HepG2 (cell line): ENCODE data around the gene TAF9B. TPM values are rescaled to one million over a fixed set of nuclear protein-coding genes. Genes with fewer than 3 reads are reported as not detected.

Experiments used
- ATAC-seq: fragments of 200-7000 bp; cut with Tn5 transposase; 3 replicates; pipeline ENCODE4 v1.9.1; 2020; ENCODE audit warnings: mild to moderate bottlenecking, moderate library complexity
- BruUV-seq: library from RNA; stranded (reverse); fragments of 400-500 nt; replicated peaks from 2 replicates; lab custom pipeline; 2021; lab: Mats Ljungman, UMichigan
- CTCF ChIA-PET: fragments of 300-600 bp; formaldehyde crosslinking; extraction: SDS; loops from one replicate; lab custom pipeline; 2021; ENCODE audit warnings: low total read pairs, inconsistent platforms, low intra/inter-chr PET ratio; lab: Yijun Ruan, JAX
- POLR2A ChIA-PET: fragments of 350-600 bp; sonication (Branson Sonifier 250); formaldehyde crosslinking; loops from one replicate; lab custom pipeline; 2020; ENCODE audit warnings: antibody characterized with exemption, inconsistent platforms; lab: Yijun Ruan, JAX
- DNase-seq: peaks from one replicate; pipeline ENCODE4 v3.0.0-alpha.2; 2015; ENCODE audit warnings: low spot score
- FAIRE-seq: peaks from 3 replicates; lab custom pipeline; 2011; peaks lifted over from hg19 to GRCh38; lab: Jason Lieb, UNC
- H2AFZ ChIP-seq: one replicate; pipeline ENCODE4 v1.6.1; 2011; ENCODE audit warnings: low read length, inconsistent platforms
- H3K27ac ChIP-seq: fragments of 300-600 bp; 3 replicates; pipeline ENCODE4 v1.8.0; 2011; ENCODE audit warnings: mixed run types, mild to moderate bottlenecking, mixed read lengths, low read length, inconsistent platforms; ENCODE audit not compliant: insufficient read depth; ENCODE audit errors: extremely low read length
- H3K27me3 ChIP-seq, 2 experiments: fragments of 200-600 bp in 1 of 2; 2 replicates in 1 of 2; 3 replicates in 1 of 2; pipeline versions ENCODE4 v1.6.0 to v1.8.0; 2011; ENCODE audit warnings: low read length in 2 of 2, mild to moderate bottlenecking in 2 of 2, moderate library complexity in 2 of 2, inconsistent platforms in 1 of 2; ENCODE audit not compliant: insufficient read depth in 2 of 2, control insufficient read depth in 1 of 2
- H3K36me3 ChIP-seq, 2 experiments: fragments of 200-600 bp in 1 of 2; replicated peaks in 1 of 2; 2 replicates in 1 of 2; 3 replicates in 1 of 2; pipeline versions ENCODE4 v1.5.1 to v1.8.0; 2011; ENCODE audit warnings: low read length in 2 of 2, inconsistent platforms in 1 of 2; ENCODE audit not compliant: insufficient read depth in 2 of 2, control insufficient read depth in 1 of 2
- H3K4me1 ChIP-seq: 2 replicates; pipeline ENCODE4 v1.5.1; 2012; ENCODE audit warnings: low read length, inconsistent platforms; ENCODE audit not compliant: insufficient read depth
- H3K4me2 ChIP-seq: 2 replicates; pipeline ENCODE4 v1.6.0; 2011; ENCODE audit warnings: low read depth, low read length, inconsistent platforms
- H3K4me3 ChIP-seq, 3 experiments: fragments of 200-600 bp in 1 of 3; sonication (generic), shearing (Covaris generic) in 1 of 3; replicated peaks in 1 of 3; 2 replicates each; pipeline ENCODE4 v1.5.1; 2011 to 2016; ENCODE audit warnings: low read length in 3 of 3, inconsistent platforms in 2 of 3, low read depth in 2 of 3, mild to moderate bottlenecking in 2 of 3, control low read depth in 1 of 3, mixed read lengths in 1 of 3; ENCODE audit not compliant: insufficient read depth in 1 of 3
- H3K79me2 ChIP-seq: one replicate; pipeline ENCODE4 v1.6.1; 2011; ENCODE audit warnings: low read length, inconsistent platforms; ENCODE audit not compliant: insufficient read depth
- H3K9ac ChIP-seq: 2 replicates; pipeline ENCODE4 v1.6.0; 2011; ENCODE audit warnings: mild to moderate bottlenecking, low read depth, low read length, inconsistent platforms; ENCODE audit not compliant: insufficient read depth
- H3K9me3 ChIP-seq: 2 replicates; pipeline ENCODE4 v1.5.1; 2012; ENCODE audit warnings: mild to moderate bottlenecking, low read length
- H4K20me1 ChIP-seq: 2 replicates; pipeline ENCODE4 v1.6.0; 2011; ENCODE audit warnings: inconsistent platforms, mild to moderate bottlenecking, low read length, moderate library complexity; ENCODE audit not compliant: insufficient read depth
- CEBPB ChIP-seq: IDR thresholded peaks from 2 replicates; pipeline ENCODE4 v1.6.1; 2011; ENCODE audit warnings: low read depth, low read length, improper control_type of control experiment, borderline replicate concordance
- MAFK ChIP-seq, 2 experiments: IDR thresholded peaks in 1 of 2; conservative IDR thresholded peaks in 1 of 2; 2 replicates each; pipeline ENCODE4 v1.6.1; 2011; ENCODE audit warnings: improper control_type of control experiment in 2 of 2, low read length in 2 of 2
- MYPOP ChIP-seq: sonication (generic); formaldehyde crosslinking; IDR thresholded peaks from 2 replicates; pipeline ENCODE4 v1.8.1; 2023; ENCODE audit warnings: mild to moderate bottlenecking, moderate library complexity, missing genetic modification reagents
- POGZ ChIP-seq: sonication (generic); formaldehyde crosslinking; IDR thresholded peaks from 2 replicates; pipeline ENCODE4 v1.4.0; 2020; ENCODE audit warnings: mild to moderate bottlenecking, missing genetic modification reagents
- POLR2A ChIP-seq, 2 experiments: IDR thresholded peaks; 2 replicates each; pipeline ENCODE4 v1.6.1; 2011; ENCODE audit warnings: low read depth in 2 of 2, low read length in 2 of 2, mild to moderate bottlenecking in 1 of 2, moderate library complexity in 1 of 2; ENCODE audit not compliant: insufficient read depth in 1 of 2
- RAD51 ChIP-seq: fragments of 450-650 bp; IDR thresholded peaks from 2 replicates; pipeline ENCODE4 v1.6.1; 2016; ENCODE audit warnings: borderline replicate concordance
- ZBTB39 ChIP-seq: sonication (generic); formaldehyde crosslinking; IDR thresholded peaks from 2 replicates; pipeline ENCODE4 v1.5.0; 2020; ENCODE audit warnings: missing genetic modification reagents
- ZC3H4 ChIP-seq: sonication (generic); formaldehyde crosslinking; IDR thresholded peaks from 2 replicates; pipeline ENCODE4 v1.4.0; 2020; ENCODE audit warnings: missing genetic modification reagents, borderline replicate concordance
- ZNF207 ChIP-seq: fragments of 450-650 bp; IDR thresholded peaks from 2 replicates; pipeline ENCODE4 v1.6.1; 2016; ENCODE audit warnings: antibody characterized with exemption, borderline replicate concordance
- ZNF432 ChIP-seq: sonication (generic); formaldehyde crosslinking; IDR thresholded peaks from 2 replicates; pipeline ENCODE4 v1.5.0; 2020; ENCODE audit warnings: missing genetic modification reagents, mild to moderate bottlenecking, borderline replicate concordance
- ZNF451 ChIP-seq: sonication (generic); formaldehyde crosslinking; IDR thresholded peaks from 2 replicates; pipeline ENCODE4 v1.5.0; 2020; ENCODE audit warnings: mild to moderate bottlenecking, missing genetic modification reagents
- ZNF737 ChIP-seq: sonication (generic); formaldehyde crosslinking; IDR thresholded peaks from 2 replicates; pipeline ENCODE4 v1.5.0; 2020; ENCODE audit warnings: missing genetic modification reagents, mild to moderate bottlenecking, borderline replicate concordance
- ZSCAN21 ChIP-seq: sonication (generic); formaldehyde crosslinking; IDR thresholded peaks from 2 replicates; pipeline ENCODE4 v1.8.0; 2022; ENCODE audit warnings: mild to moderate bottlenecking, missing genetic modification reagents, moderate library complexity, borderline replicate concordance
- WGBS: methylation state at CpG from one replicate; pipeline ENCODE4 v1.1.6; 2017; ENCODE audit warnings: low lambda C conversion rate; 5-methylcytosine and 5-hydroxymethylcytosine counted together
- in situ Hi-C: cut with HindIII; loops from 2 replicates; pipeline ENCODE4 v1.10.0; 2017; ENCODE audit warnings: low pct_unique_long_range_greater_than_20kb; ENCODE audit not compliant: extremely low pct_ligation_motif_present
- intact Hi-C: fragments of 100-400 bp; cut with micrococcal nuclease; formaldehyde crosslinking; loops from one replicate; pipeline ENCODE4 v1.10.0; 2022; ENCODE audit not compliant: unreplicated experiment
- polyA plus RNA-seq, 8 experiments: library from polyadenylated mRNA; depleted of rRNA in 3 of 8; stranded (reverse) in 7 of 8; unstranded in 1 of 8; fragments of >200 nt; fragmentation: Illumina TruSeq in 4 of 8; extraction: Trizol in 4 of 8; gene quantifications; 2 replicates each; pipeline versions ENCODE4 v1.2.1 to v1.2.3, GENCODE V29; 2011 to 2016; ENCODE audit warnings: low read depth in 4 of 8, missing spikeins in 1 of 8, mixed read lengths in 1 of 8; ENCODE audit not compliant: insufficient read depth in 1 of 8
- total RNA-seq, 5 experiments: library from RNA; depleted of rRNA; stranded (reverse); fragments of >200 nt; fragmentation: Illumina TruSeq; extraction: Trizol; gene quantifications; 2 replicates each; pipeline ENCODE4 v1.2.3, GENCODE V29; 2016; ENCODE audit warnings: low read depth in 1 of 5

TAF9B gene
- total and polyA plus RNA-seq, 2 of the 13 experiments (the other 11 are each of a cell fraction or from before 2014, with no cell fraction given), result 10.8 to 15.2 TPM

GRCh38 chrX:78109458-78109857 lies 30.0 kb downstream of the TAF9B start:
- H3K4me3 ChIP-seq, result peak overlapping the region; percentile 10 to 80 (median 74); a peak in 4 of 6 replicates
- ChIA-PET CTCF (no interaction called here), POLR2A (no interaction called here)
- H3K27ac ChIP-seq, result no peak overlapping the region
- FAIRE-seq (no peak), ATAC-seq (no peak), DNase-seq (no peak)
- H3K36me3 ChIP-seq, result peaks cover 0 to 10% of the 10 kb centered on the region in 2 experiments; a peak in 4 of 5 replicates
- BruUV-seq, result no TSS peak
- peak overlapping the region; percentile 74; the same call in 1 of the 2 replicates for H3K4me2 ChIP-seq
- no peak overlapping the region for H3K9ac ChIP-seq
- in situ Hi-C loops (loop anchor here (25.0 kb wide), 1 partner anchor 197 kb away; the partner anchor contains the start of gene ATP7A), intact Hi-C loops (no loop called here)
- H3K9me3 ChIP-seq, result no peaks in the 10 kb centered on the region
- no peaks in the 10 kb centered on the region; a peak in 1 of 5 replicates for H3K27me3 ChIP-seq
- H3K79me2 ChIP-seq, result peaks cover 97% of the 10 kb centered on the region
- H3K4me1 ChIP-seq, result peaks cover 56% of the 10 kb centered on the region
- no peak overlapping the region for H2AFZ ChIP-seq
- 79% methylated on average over 2 of the region's 2 CpGs for WGBS
- peaks cover 94% of the 10 kb centered on the region for H4K20me1 ChIP-seq
- no peak for TF ChIP-seq POLR2A (IDR thresholded peaks at IDR 0.05; ENCODE audit: insufficient read depth in 1 of 2, low read depth in 2 of 2, low read length in 2 of 2)
- no peak for TF ChIP-seq ZBTB39
- TF ChIP-seq ZNF432 (CRISPR knock-in tag), result no peak
- TF ChIP-seq ZNF207, result no peak
- TF ChIP-seq ZSCAN21, result no peak
- no peak for TF ChIP-seq MYPOP (CRISPR knock-in tag)
- TF ChIP-seq ZNF737 (CRISPR knock-in tag), result no peak
- TF ChIP-seq POGZ (CRISPR knock-in tag), result no peak
- no peak for TF ChIP-seq ZNF451 (CRISPR knock-in tag)
- no peak for TF ChIP-seq ZC3H4 (CRISPR knock-in tag)
- TF ChIP-seq MAFK (conservative IDR thresholded peaks at IDR 0.05 in 1 of 2, IDR thresholded peaks at IDR 0.05 in 1 of 2; ENCODE audit: low read length in 2 of 2), result no peak
- no peak for TF ChIP-seq CEBPB
- no peak for TF ChIP-seq RAD51
